GM10248 (cell line): Measurements from ENCODE around the gene YIPF5.
A peak's percentile ranks its signal among the peaks of the same experiment; 100 is the strongest.

Source experiments
- CTCF ChIA-PET: fragments of 300-600 bp; sonication (Branson Sonifier 250); formaldehyde crosslinking; extraction: SDS; loops from one replicate; lab custom pipeline; 2021; ENCODE audit warnings: antibody characterized with exemption; lab: Yijun Ruan, JAX
- POLR2A ChIA-PET: fragments of 350-650 bp; sonication (Branson Sonifier 250); formaldehyde crosslinking; extraction: SDS; loops from one replicate; lab custom pipeline; 2020; ENCODE audit warnings: antibody characterized with exemption; lab: Yijun Ruan, JAX
- DNase-seq: peaks from one replicate; pipeline ENCODE4 v3.0.0; 2012; ENCODE audit errors: extremely low spot score
- CTCF ChIP-seq: IDR thresholded peaks from 2 replicates; pipeline ENCODE4 v1.5.1; 2012; ENCODE audit warnings: mild to moderate bottlenecking, low read depth; ENCODE audit errors: extremely low read depth, missing control alignments, control extremely low read depth

The YIPF5 gene

GRCh38 chr5:144196612-144197011 lies 26.2 kb upstream of the YIPF5 start:
- no peak for TF ChIP-seq CTCF
- ChIA-PET CTCF (interaction anchor here (1.0 to 7.3 kb wide), 2 partner anchors 10 to 1275 kb away, joined by 3 to 81 read pairs; no protein-coding TSS in a partner anchor), POLR2A (no interaction called here)
- DNase-seq, result no peak

- ChIA-PET POLR2A (interaction anchor here (0.5 kb wide), 1 partner anchor 1261 kb away, joined by 3 read pairs; no protein-coding TSS in a partner anchor), CTCF (interaction anchor here (1.0 to 7.3 kb wide), 2 partner anchors 11 to 1274 kb away, joined by 3 to 81 read pairs; no protein-coding TSS in a partner anchor)
- DNase-seq, result no peak
- no peak for TF ChIP-seq CTCF
Observed at GRCh38 chr5:144195448-144195847, 25.0 kb upstream of the YIPF5 start.

GRCh38 chr5:144194144-144194543 lies 23.7 kb upstream of the YIPF5 start:
- POLR2A ChIA-PET, result no interaction called here
- CTCF ChIA-PET, result interaction anchor here (1.6 to 7.3 kb wide), 3 partner anchors 12 to 24 kb away, joined by 6 to 81 read pairs (median 8); partner anchors contain the start of genes KCTD16 and YIPF5
- DNase-seq, result no peak
- TF ChIP-seq CTCF, result no peak

GRCh38 chr5:144192661-144193060 lies 22.2 kb upstream of the YIPF5 start:
- ChIA-PET CTCF (interaction anchor here (0.7 to 7.3 kb wide), 10 partner anchors 8 to 1325 kb away, joined by 3 to 81 read pairs (median 4); partner anchors contain the start of genes KCTD16 and YIPF5), POLR2A (no interaction called here)
- no peak for DNase-seq
- no peak for TF ChIP-seq CTCF

GRCh38 chr5:144191998-144192397 lies 21.5 kb upstream of the YIPF5 start:
- ChIA-PET CTCF (interaction anchor here (0.6 to 7.3 kb wide), 15 partner anchors 8 to 1278 kb away, joined by 3 to 81 read pairs (median 4); partner anchors contain the start of genes KCTD16 and YIPF5), POLR2A (no interaction called here)
- TF ChIP-seq CTCF, result peak; percentile 65
- DNase-seq, result peak; percentile 75

GRCh38 chr5:144191531-144191930 lies 21.1 kb upstream of the YIPF5 start:
- ChIA-PET CTCF (interaction anchor here (0.6 to 7.3 kb wide), 14 partner anchors 7 to 1277 kb away, joined by 3 to 81 read pairs (median 4); partner anchors contain the start of genes KCTD16 and YIPF5), POLR2A (no interaction called here)
- DNase-seq, result no peak
- TF ChIP-seq CTCF, result no peak
